SK-N-SH (cell line): ENCODE measurements around the gene PHF1.
"Not testable (repeated sequence)": the region's sequence is repeated elsewhere in the genome, so short reads cannot be mapped to it uniquely, and the experiment has no call there.

ENCODE experiments used
- CTCF ChIP-seq: fragments of 200-600 bp; sonication (generic); IDR thresholded peaks from 2 replicates; pipeline ENCODE4 v1.6.1; 2017; ENCODE audit warnings: antibody characterized with exemption, mild to moderate bottlenecking, moderate library complexity
- FOXJ3 ChIP-seq: sonication (generic); formaldehyde crosslinking; IDR thresholded peaks from 2 replicates; pipeline ENCODE4 v1.5.1; 2020; ENCODE audit warnings: mild to moderate bottlenecking, missing genetic modification reagents
- MAX ChIP-seq: IDR thresholded peaks from 2 replicates; pipeline ENCODE4 v1.4.0; 2012; ENCODE audit warnings: low read depth
- MXI1 ChIP-seq: IDR thresholded peaks from 2 replicates; pipeline ENCODE4 v1.6.1; 2012; ENCODE audit warnings: mild to moderate bottlenecking, low read depth, low read length, improper control_type of control experiment
- PBX3 ChIP-seq: IDR thresholded peaks from 2 replicates; pipeline ENCODE4; 2012
- RAD21 ChIP-seq: IDR thresholded peaks from 2 replicates; pipeline ENCODE4 v1.6.1; 2012; ENCODE audit warnings: mild to moderate bottlenecking, low read length

GRCh38 chr6:33364475-33365205 is 46.2 kb upstream of the PHF1 start:
- TF ChIP-seq MAX; FOXJ3 (CRISPR knock-in tag); PBX3; CTCF; RAD21; MXI1: not testable (repeated sequence)
